SU-DHL-6 (cell line): Measurements from ENCODE around the gene SLC25A26.
"Not testable (repeated sequence)": the region's sequence is repeated elsewhere in the genome, so short reads cannot be mapped to it uniquely, and the experiment has no call there.

Experiments used
- H2AFZ ChIP-seq: fragments of 200-600 bp; sonication (generic); 2 replicates; pipeline ENCODE4 v1.6.1; 2014; ENCODE audit warnings: low read depth, mild to moderate bottlenecking, moderate library complexity, mixed read lengths, antibody characterized with exemption, low read length; ENCODE audit not compliant: severe bottlenecking
- H3F3A ChIP-seq: fragments of 200-600 bp; shearing (Covaris generic); 2 replicates; pipeline ENCODE4 v1.6.0; 2016; ENCODE audit warnings: antibody characterized with exemption, mild to moderate bottlenecking; ENCODE audit not compliant: insufficient read depth
- H3K27ac ChIP-seq: fragments of 200-600 bp; sonication (generic); 2 replicates; pipeline ENCODE4 v1.5.1; 2016; ENCODE audit warnings: low read depth, mild to moderate bottlenecking, low read length, moderate library complexity, mixed read lengths
- H3K27me3 ChIP-seq: fragments of 200-600 bp; sonication (generic), shearing (Covaris generic); 2 replicates; pipeline ENCODE4 v1.6.0; 2014; ENCODE audit warnings: mild to moderate bottlenecking, low read length
- H3K36me3 ChIP-seq: fragments of 200-600 bp; sonication (generic); 2 replicates; pipeline ENCODE4 v1.6.1; 2014; ENCODE audit warnings: mild to moderate bottlenecking, low read length, mixed read lengths
- H3K4me2 ChIP-seq: fragments of 300-600, 200-600 bp; shearing (Covaris generic), sonication (generic); 2 replicates; pipeline ENCODE4 v1.6.0; 2014; ENCODE audit warnings: low read length, low read depth, mild to moderate bottlenecking; ENCODE audit not compliant: poor library complexity, severe bottlenecking
- H3K4me3 ChIP-seq: fragments of 200-600 bp; sonication (generic); 2 replicates; pipeline ENCODE4 v1.5.1; 2014; ENCODE audit warnings: antibody characterized with exemption, low read length, mild to moderate bottlenecking, mixed read lengths; ENCODE audit not compliant: insufficient read depth, poor library complexity, severe bottlenecking
- H3K79me2 ChIP-seq: fragments of 200-600 bp; sonication (generic); 2 replicates; pipeline ENCODE4 v1.6.1; 2014; ENCODE audit warnings: mild to moderate bottlenecking, low read length, moderate library complexity; ENCODE audit not compliant: insufficient read depth
- H3K9ac ChIP-seq: fragments of 200-600 bp; sonication (generic); 2 replicates; pipeline ENCODE4 v1.7.0; 2014; ENCODE audit warnings: mild to moderate bottlenecking, low read length
- H3K9me2 ChIP-seq: fragments of 200-600 bp; sonication (generic); replicated peaks from 2 replicates; pipeline ENCODE4 v1.6.1; 2014; ENCODE audit warnings: low read length; ENCODE audit not compliant: insufficient read depth
- H3K9me3 ChIP-seq: fragments of 200-600 bp; sonication (generic); 2 replicates; pipeline ENCODE4 v1.6.1; 2014; ENCODE audit warnings: low read length, mixed read lengths; ENCODE audit not compliant: insufficient read depth
- H4K20me1 ChIP-seq: fragments of 200-600 bp; sonication (generic); 2 replicates; pipeline ENCODE4 v1.6.1; 2014; ENCODE audit warnings: low read depth, mild to moderate bottlenecking, antibody characterized with exemption, low read length, moderate library complexity, mixed read lengths
- EZH2phosphoT487 ChIP-seq: fragments of 200-600 bp; sonication (generic), shearing (Covaris generic); conservative IDR thresholded peaks from 2 replicates; pipeline ENCODE4 v1.6.1; 2018; ENCODE audit warnings: mild to moderate bottlenecking, antibody characterized with exemption, low read length, moderate library complexity, mixed read lengths
- TF ChIP-seq, protein P1 (sequence below): fragments of 200-600 bp; sonication (generic); IDR thresholded peaks from one replicate; pipeline ENCODE4 v1.5.1; 2017; ENCODE audit warnings: antibody characterized with exemption, mild to moderate bottlenecking, low read length, moderate library complexity; ENCODE audit not compliant: insufficient read depth, poor library complexity, severe bottlenecking

SLC25A26 gene

DNA sequence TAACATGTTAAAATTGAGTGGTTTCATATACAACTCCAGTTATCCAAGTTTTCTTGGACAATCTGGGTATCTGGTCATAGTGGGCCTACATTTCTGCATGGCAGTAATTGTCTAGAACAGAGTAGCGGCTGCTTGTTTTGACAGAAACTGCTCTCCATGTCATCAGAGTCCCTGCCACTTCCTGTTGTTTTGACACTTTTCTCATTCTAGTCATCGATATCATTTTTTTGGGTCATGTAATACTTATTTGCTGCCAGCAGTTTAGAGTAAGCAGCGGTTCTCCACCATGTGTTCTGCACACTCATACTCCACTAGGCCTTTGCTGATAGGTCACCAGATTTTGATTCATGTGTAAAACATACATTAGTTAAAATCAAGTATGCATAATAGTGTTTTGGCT, 81.5 kb downstream of the SLC25A26 start:
- no peak overlapping the region for H2AFZ ChIP-seq
- H3K27me3 ChIP-seq = no peaks in the 10 kb centered on the region
- no peaks in the 10 kb centered on the region for H3K9me3 ChIP-seq
- H3K36me3 ChIP-seq = no peaks in the 10 kb centered on the region
- no peaks in the 10 kb centered on the region for H3K9me2 ChIP-seq
- no peak for TF ChIP-seq EZH2phosphoT487
- TF ChIP-seq, protein P1, sequence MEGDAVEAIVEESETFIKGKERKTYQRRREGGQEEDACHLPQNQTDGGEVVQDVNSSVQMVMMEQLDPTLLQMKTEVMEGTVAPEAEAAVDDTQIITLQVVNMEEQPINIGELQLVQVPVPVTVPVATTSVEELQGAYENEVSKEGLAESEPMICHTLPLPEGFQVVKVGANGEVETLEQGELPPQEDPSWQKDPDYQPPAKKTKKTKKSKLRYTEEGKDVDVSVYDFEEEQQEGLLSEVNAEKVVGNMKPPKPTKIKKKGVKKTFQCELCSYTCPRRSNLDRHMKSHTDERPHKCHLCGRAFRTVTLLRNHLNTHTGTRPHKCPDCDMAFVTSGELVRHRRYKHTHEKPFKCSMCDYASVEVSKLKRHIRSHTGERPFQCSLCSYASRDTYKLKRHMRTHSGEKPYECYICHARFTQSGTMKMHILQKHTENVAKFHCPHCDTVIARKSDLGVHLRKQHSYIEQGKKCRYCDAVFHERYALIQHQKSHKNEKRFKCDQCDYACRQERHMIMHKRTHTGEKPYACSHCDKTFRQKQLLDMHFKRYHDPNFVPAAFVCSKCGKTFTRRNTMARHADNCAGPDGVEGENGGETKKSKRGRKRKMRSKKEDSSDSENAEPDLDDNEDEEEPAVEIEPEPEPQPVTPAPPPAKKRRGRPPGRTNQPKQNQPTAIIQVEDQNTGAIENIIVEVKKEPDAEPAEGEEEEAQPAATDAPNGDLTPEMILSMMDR = no peak
- no peak overlapping the region for H3K9ac ChIP-seq
- no peak overlapping the region for H3K27ac ChIP-seq
- no peak overlapping the region for H3K4me3 ChIP-seq
- no peaks in the 10 kb centered on the region for H3K79me2 ChIP-seq
- no peak overlapping the region for H3K4me2 ChIP-seq
- H4K20me1 ChIP-seq = no peaks in the 10 kb centered on the region; the same call in 1 of the 2 replicates
- no peaks in the 10 kb centered on the region for H3F3A ChIP-seq

DNA sequence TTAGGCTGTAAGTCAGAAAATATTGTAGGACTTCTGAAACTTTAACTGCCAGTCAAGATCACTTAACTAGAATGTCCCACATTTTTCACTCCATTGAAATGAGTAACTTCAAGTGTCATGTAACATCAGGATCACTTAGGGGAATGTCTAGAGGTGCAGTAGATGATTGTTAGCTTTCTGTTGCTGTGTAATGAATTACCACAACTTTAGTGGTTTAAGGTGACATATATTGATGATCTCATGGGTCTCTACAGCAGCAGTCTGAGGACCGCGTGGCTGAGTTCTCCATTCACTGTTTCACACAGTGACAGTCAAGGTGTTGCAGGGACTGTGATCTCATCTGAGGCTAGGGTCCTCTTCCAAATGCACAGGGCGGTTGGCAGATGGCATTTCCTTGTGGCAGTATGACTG, 82.7 kb downstream of the SLC25A26 start:
- H3K36me3 ChIP-seq = no peaks in the 10 kb centered on the region
- no peak overlapping the region for H3K4me2 ChIP-seq
- H4K20me1 ChIP-seq = no peaks in the 10 kb centered on the region; the same call in 1 of the 2 replicates
- H3F3A ChIP-seq = no peaks in the 10 kb centered on the region
- H3K4me3 ChIP-seq = no peak overlapping the region
- no peaks in the 10 kb centered on the region for H3K9me3 ChIP-seq
- no peak overlapping the region for H3K9ac ChIP-seq
- no peak overlapping the region for H2AFZ ChIP-seq
- H3K27ac ChIP-seq = no peak overlapping the region
- TF ChIP-seq, protein P1 = no peak
- no peak for TF ChIP-seq EZH2phosphoT487
- H3K27me3 ChIP-seq = no peaks in the 10 kb centered on the region
- no peaks in the 10 kb centered on the region for H3K9me2 ChIP-seq
- no peaks in the 10 kb centered on the region for H3K79me2 ChIP-seq

DNA sequence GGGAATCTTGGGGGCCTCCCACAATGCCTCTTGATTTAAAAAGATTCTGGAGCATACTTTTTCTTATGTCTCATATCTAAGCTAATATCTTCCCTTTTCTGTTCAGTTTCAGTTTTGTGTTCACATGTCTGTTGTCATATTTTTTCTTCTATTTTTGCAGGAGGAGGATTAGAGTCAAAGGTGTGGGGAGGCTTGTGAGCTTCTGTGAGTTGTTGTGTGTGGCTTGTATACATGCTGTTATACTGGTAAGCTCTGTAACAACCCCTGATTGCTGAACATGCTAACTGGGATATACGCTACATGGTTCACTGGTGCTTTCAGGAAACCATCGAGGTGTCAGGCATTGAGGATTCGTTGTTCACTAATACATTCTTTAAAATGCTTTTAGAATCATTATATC, 83.5 kb downstream of the SLC25A26 start:
- Histone ChIP-seq H3F3A (no peaks in the 10 kb centered on the region), H3K27ac (no peak overlapping the region), H3K36me3 (no peaks in the 10 kb centered on the region), H3K9ac (no peak overlapping the region), H3K9me2 (no peaks in the 10 kb centered on the region), H3K4me3 (no peak overlapping the region), H4K20me1 (no peaks in the 10 kb centered on the region; the same call in 1 of the 2 replicates), H3K9me3 (no peaks in the 10 kb centered on the region), H3K79me2 (no peaks in the 10 kb centered on the region), H2AFZ (no peak overlapping the region), H3K27me3 (no peaks in the 10 kb centered on the region), H3K4me2 (no peak overlapping the region)
- TF ChIP-seq, protein P1 = no peak
- TF ChIP-seq EZH2phosphoT487 = no peak

DNA sequence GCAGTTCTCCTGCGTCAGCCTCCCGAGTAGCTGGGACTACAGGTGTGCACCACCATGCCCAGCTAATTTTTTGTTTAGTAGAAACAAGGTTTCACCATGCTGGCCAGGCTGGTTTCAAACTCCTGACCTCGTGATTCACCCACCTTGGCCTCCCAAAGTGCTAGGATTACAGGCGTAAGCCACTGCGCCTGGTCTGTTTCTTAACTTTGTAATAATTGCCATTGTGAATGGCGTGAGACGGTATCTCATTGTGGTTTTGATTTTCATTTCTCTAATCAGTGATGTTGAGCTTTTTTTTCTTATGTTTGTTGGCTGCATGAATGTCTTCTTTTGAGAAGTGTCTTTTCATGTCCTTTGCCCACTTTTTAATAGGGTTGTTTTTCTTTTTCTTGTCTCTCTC, 85.3 kb downstream of the SLC25A26 start:
- not testable (repeated sequence) for H3K9me3 ChIP-seq

DNA sequence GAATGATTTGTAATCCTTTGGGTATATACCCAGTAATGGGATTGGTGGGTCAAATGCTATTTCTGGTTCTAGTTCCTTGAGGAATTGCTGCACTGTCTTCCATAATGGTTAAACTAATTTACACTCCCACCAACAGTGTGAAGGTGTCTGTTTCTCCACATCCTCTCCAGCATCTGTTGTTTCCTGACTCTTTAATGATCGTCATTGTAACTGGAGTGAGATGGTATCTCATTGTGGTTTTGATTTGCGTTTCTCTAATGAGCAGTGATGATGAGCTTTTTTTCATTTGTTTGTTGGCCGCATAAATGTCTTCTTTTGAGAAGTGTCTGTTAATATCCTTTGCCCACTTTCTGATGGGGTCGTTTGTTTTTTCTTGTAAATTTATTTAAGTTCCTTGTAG, 86.2 kb downstream of the SLC25A26 start:
- H3K27ac ChIP-seq, H3K79me2 ChIP-seq, H3K9ac ChIP-seq, H3K27me3 ChIP-seq, H3K36me3 ChIP-seq, H3K4me2 ChIP-seq, H3K4me3 ChIP-seq, H3F3A ChIP-seq, H2AFZ ChIP-seq, H4K20me1 ChIP-seq, H3K9me3 ChIP-seq, H3K9me2 ChIP-seq: not testable (repeated sequence)

More for the DNA sequence above, 85.3 kb downstream of the SLC25A26 start:
- not testable (repeated sequence) for H3K36me3 ChIP-seq, H3K27me3 ChIP-seq, H4K20me1 ChIP-seq, H2AFZ ChIP-seq, H3K9ac ChIP-seq, H3K79me2 ChIP-seq, H3K9me2 ChIP-seq, H3F3A ChIP-seq, H3K27ac ChIP-seq, H3K4me2 ChIP-seq, H3K4me3 ChIP-seq
